GM10248 (cell line): ENCODE measurements around the gene CYGB.

Source experiments
- CTCF ChIA-PET: fragments of 300-600 bp; sonication (Branson Sonifier 250); formaldehyde crosslinking; extraction: SDS; loops from one replicate; lab custom pipeline; 2021; ENCODE audit warnings: antibody characterized with exemption; lab: Yijun Ruan, JAX
- POLR2A ChIA-PET: fragments of 350-650 bp; sonication (Branson Sonifier 250); formaldehyde crosslinking; extraction: SDS; loops from one replicate; lab custom pipeline; 2020; ENCODE audit warnings: antibody characterized with exemption; lab: Yijun Ruan, JAX
- DNase-seq: peaks from one replicate; pipeline ENCODE4 v3.0.0; 2012; ENCODE audit errors: extremely low spot score
- CTCF ChIP-seq: IDR thresholded peaks from 2 replicates; pipeline ENCODE4 v1.5.1; 2012; ENCODE audit warnings: mild to moderate bottlenecking, low read depth; ENCODE audit errors: extremely low read depth, missing control alignments, control extremely low read depth

Gene CYGB

GRCh38 chr17:76582660-76583059 is 45.2 kb upstream of the CYGB start:
- TF ChIP-seq CTCF = no peak
- DNase-seq = no peak
- ChIA-PET POLR2A (no interaction called here), CTCF (interaction anchor here (1.9 kb wide), 1 partner anchor 42 kb away, joined by 6 read pairs; no protein-coding TSS in a partner anchor)

- ChIA-PET POLR2A (no interaction called here), CTCF (interaction anchor here (1.9 kb wide), 1 partner anchor 43 kb away, joined by 6 read pairs; no protein-coding TSS in a partner anchor)
- DNase-seq = no peak
- no peak for TF ChIP-seq CTCF
Observed at GRCh38 chr17:76581515-76581914, 44.0 kb upstream of the CYGB start.

GRCh38 chr17:76579281-76579680 is 41.8 kb upstream of the CYGB start:
- TF ChIP-seq CTCF = no peak
- no peak for DNase-seq
- CTCF ChIA-PET = interaction anchor here (0.9 to 2.1 kb wide), 5 partner anchors 13 to 56 kb away, joined by 3 to 9 read pairs (median 6); no protein-coding TSS in a partner anchor
- POLR2A ChIA-PET = no interaction called here

- ChIA-PET POLR2A (no interaction called here), CTCF (interaction anchor here (0.9 to 2.1 kb wide), 5 partner anchors 9 to 55 kb away, joined by 3 to 9 read pairs (median 3); a partner anchor contains a TSS)
- no peak for DNase-seq
- no peak for TF ChIP-seq CTCF
Observed at GRCh38 chr17:76578376-76578775, 40.9 kb upstream of the CYGB start.

- POLR2A ChIA-PET = no interaction called here
Observed at GRCh38 chr17:76577876-76578275, 40.4 kb upstream of the CYGB start.

DNA sequence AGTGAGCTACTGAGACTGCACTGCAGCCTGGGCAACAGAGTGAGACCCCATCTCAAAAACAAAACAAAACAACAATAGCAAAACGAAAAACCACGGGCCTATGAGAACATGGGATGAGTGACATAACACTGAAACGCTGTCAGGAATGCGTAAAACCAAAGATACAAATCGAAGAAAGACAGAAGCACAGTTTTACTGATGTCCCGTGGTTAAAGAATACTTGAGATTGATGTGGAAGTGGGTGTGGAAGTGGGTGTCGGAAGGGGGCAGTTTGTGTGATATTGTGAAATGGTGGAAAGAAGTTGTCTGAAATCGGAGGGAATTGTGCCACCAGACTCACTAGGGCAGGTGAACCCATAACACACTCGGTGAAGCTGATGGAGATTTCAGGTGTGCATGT is 38.7 kb upstream of the CYGB start:
- ChIA-PET POLR2A (no interaction called here), CTCF (interaction anchor here (0.7 to 2.3 kb wide), 6 partner anchors 10 to 105 kb away, joined by 3 to 9 read pairs (median 4); no protein-coding TSS in a partner anchor)
- no peak for DNase-seq
- TF ChIP-seq CTCF = no peak

More at GRCh38 chr17:76577876-76578275, 40.4 kb upstream of the CYGB start:
- TF ChIP-seq CTCF = no peak
- DNase-seq = no peak
- CTCF ChIA-PET = interaction anchor here (0.8 to 2.3 kb wide), 6 partner anchors 9 to 54 kb away, joined by 3 to 9 read pairs (median 4); a partner anchor contains a TSS

DNA sequence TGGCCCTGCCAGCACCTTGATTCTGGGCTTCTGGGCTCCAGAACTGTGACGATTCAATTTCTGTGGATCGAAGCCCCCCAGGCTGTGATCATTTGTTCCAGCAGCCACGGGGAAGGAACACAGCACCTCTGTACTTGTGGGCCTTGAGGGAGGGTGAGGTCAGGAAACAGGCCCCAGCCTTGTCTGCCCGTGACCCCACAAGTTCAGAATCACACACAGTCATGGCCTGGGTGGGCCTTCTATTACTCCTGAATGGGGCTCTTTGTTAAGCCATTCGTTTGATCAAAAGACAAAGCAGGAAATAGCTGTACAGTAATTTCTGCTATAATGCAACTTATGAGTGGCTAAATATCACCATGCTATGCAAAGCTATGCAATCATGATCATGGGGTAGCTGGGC is 38.1 kb upstream of the CYGB start:
- no peak for TF ChIP-seq CTCF
- CTCF ChIA-PET = interaction anchor here (0.7 to 2.3 kb wide), 5 partner anchors 10 to 105 kb away, joined by 3 to 9 read pairs (median 5); no protein-coding TSS in a partner anchor
- no peak for DNase-seq
- POLR2A ChIA-PET = no interaction called here
